GM12892 (cell line): ENCODE results near the gene ZNF23.

ENCODE experiments used
- POLR2A ChIP-seq: IDR thresholded peaks from 2 replicates; pipeline ENCODE4 v1.6.1; 2011; ENCODE audit warnings: low read depth, low read length, control low read depth
- TAF1 ChIP-seq: IDR thresholded peaks from 2 replicates; pipeline ENCODE4 v1.6.1; 2011; ENCODE audit warnings: low read depth, mild to moderate bottlenecking, control low read depth, low read length, borderline replicate concordance

DNA sequence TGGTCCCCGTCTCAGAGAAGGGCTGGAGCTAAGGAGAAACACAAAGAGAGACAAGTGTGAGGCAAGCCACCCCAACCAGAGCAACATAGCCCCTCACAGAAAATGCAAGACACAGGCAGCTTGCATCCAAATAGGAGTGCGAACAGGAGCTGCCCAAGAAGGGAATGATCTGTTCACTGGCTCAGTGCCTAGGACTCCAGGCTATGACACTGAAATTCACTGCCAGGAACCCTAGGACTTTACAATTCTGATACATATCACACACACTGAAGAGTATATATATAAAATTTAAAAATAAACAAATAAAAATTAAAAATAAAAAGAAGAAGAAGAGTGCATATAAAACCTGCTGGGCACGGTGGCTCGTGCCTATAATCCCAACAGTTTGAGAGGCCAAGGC, 5.2 kb downstream of the ZNF23 start:
- TF ChIP-seq TAF1 (no peak), POLR2A (no peak)
